HepG2 (cell line): ENCODE data around the gene FKBP8. TPM values are rescaled to one million over a fixed set of nuclear protein-coding genes. Genes with fewer than 3 reads are reported as not detected.
"Not testable (repeated sequence)": the region's sequence is repeated elsewhere in the genome, so short reads cannot be mapped to it uniquely, and the experiment has no call there.

Experiments used
- ATAC-seq: fragments of 200-7000 bp; cut with Tn5 transposase; 3 replicates; pipeline ENCODE4 v1.9.1; 2020; ENCODE audit warnings: mild to moderate bottlenecking, moderate library complexity
- BruUV-seq: library from RNA; stranded (reverse); fragments of 400-500 nt; replicated peaks from 2 replicates; lab custom pipeline; 2021; lab: Mats Ljungman, UMichigan
- CTCF ChIA-PET: fragments of 300-600 bp; formaldehyde crosslinking; extraction: SDS; loops from one replicate; lab custom pipeline; 2021; ENCODE audit warnings: low total read pairs, inconsistent platforms, low intra/inter-chr PET ratio; lab: Yijun Ruan, JAX
- POLR2A ChIA-PET: fragments of 350-600 bp; sonication (Branson Sonifier 250); formaldehyde crosslinking; loops from one replicate; lab custom pipeline; 2020; ENCODE audit warnings: antibody characterized with exemption, inconsistent platforms; lab: Yijun Ruan, JAX
- DNase-seq: peaks from one replicate; pipeline ENCODE4 v3.0.0-alpha.2; 2015; ENCODE audit warnings: low spot score
- FAIRE-seq: peaks from 3 replicates; lab custom pipeline; 2011; peaks lifted over from hg19 to GRCh38; lab: Jason Lieb, UNC
- H2AFZ ChIP-seq: one replicate; pipeline ENCODE4 v1.6.1; 2011; ENCODE audit warnings: low read length, inconsistent platforms
- H3K27ac ChIP-seq: fragments of 300-600 bp; 3 replicates; pipeline ENCODE4 v1.8.0; 2011; ENCODE audit warnings: mixed run types, mild to moderate bottlenecking, mixed read lengths, low read length, inconsistent platforms; ENCODE audit not compliant: insufficient read depth; ENCODE audit errors: extremely low read length
- H3K27me3 ChIP-seq, 2 experiments: fragments of 200-600 bp in 1 of 2; 2 replicates in 1 of 2; 3 replicates in 1 of 2; pipeline versions ENCODE4 v1.6.0 to v1.8.0; 2011; ENCODE audit warnings: low read length in 2 of 2, mild to moderate bottlenecking in 2 of 2, moderate library complexity in 2 of 2, inconsistent platforms in 1 of 2; ENCODE audit not compliant: insufficient read depth in 2 of 2, control insufficient read depth in 1 of 2
- H3K36me3 ChIP-seq, 2 experiments: fragments of 200-600 bp in 1 of 2; replicated peaks in 1 of 2; 2 replicates in 1 of 2; 3 replicates in 1 of 2; pipeline versions ENCODE4 v1.5.1 to v1.8.0; 2011; ENCODE audit warnings: low read length in 2 of 2, inconsistent platforms in 1 of 2; ENCODE audit not compliant: insufficient read depth in 2 of 2, control insufficient read depth in 1 of 2
- H3K4me1 ChIP-seq: 2 replicates; pipeline ENCODE4 v1.5.1; 2012; ENCODE audit warnings: low read length, inconsistent platforms; ENCODE audit not compliant: insufficient read depth
- H3K4me2 ChIP-seq: 2 replicates; pipeline ENCODE4 v1.6.0; 2011; ENCODE audit warnings: low read depth, low read length, inconsistent platforms
- H3K4me3 ChIP-seq, 3 experiments: fragments of 200-600 bp in 1 of 3; sonication (generic), shearing (Covaris generic) in 1 of 3; replicated peaks in 1 of 3; 2 replicates each; pipeline ENCODE4 v1.5.1; 2011 to 2016; ENCODE audit warnings: low read length in 3 of 3, inconsistent platforms in 2 of 3, low read depth in 2 of 3, mild to moderate bottlenecking in 2 of 3, control low read depth in 1 of 3, mixed read lengths in 1 of 3; ENCODE audit not compliant: insufficient read depth in 1 of 3
- H3K79me2 ChIP-seq: one replicate; pipeline ENCODE4 v1.6.1; 2011; ENCODE audit warnings: low read length, inconsistent platforms; ENCODE audit not compliant: insufficient read depth
- H3K9ac ChIP-seq: 2 replicates; pipeline ENCODE4 v1.6.0; 2011; ENCODE audit warnings: mild to moderate bottlenecking, low read depth, low read length, inconsistent platforms; ENCODE audit not compliant: insufficient read depth
- H3K9me3 ChIP-seq: 2 replicates; pipeline ENCODE4 v1.5.1; 2012; ENCODE audit warnings: mild to moderate bottlenecking, low read length
- H4K20me1 ChIP-seq: 2 replicates; pipeline ENCODE4 v1.6.0; 2011; ENCODE audit warnings: inconsistent platforms, mild to moderate bottlenecking, low read length, moderate library complexity; ENCODE audit not compliant: insufficient read depth
- AGO2 ChIP-seq: fragments of 200-400 bp; formaldehyde crosslinking; optimal IDR thresholded peaks from 2 replicates; pipeline ENCODE3; 2017; ENCODE audit warnings: mild to moderate bottlenecking, low read depth, low read length, moderate library complexity
- ATF2 ChIP-seq: sonication (generic); formaldehyde crosslinking; IDR thresholded peaks from 2 replicates; pipeline ENCODE4 v1.4.0; 2020; ENCODE audit warnings: missing genetic modification reagents
- EP300 ChIP-seq, 3 experiments: sonication (generic) in 1 of 3; formaldehyde crosslinking in 1 of 3; IDR thresholded peaks; 2 replicates each; pipeline versions ENCODE4 v1.5.1 to v1.6.1; 2011 to 2020; ENCODE audit warnings: low read depth in 2 of 3, low read length in 2 of 3, borderline replicate concordance in 1 of 3, improper control_type of control experiment in 1 of 3, mild to moderate bottlenecking in 1 of 3, missing genetic modification reagents in 1 of 3, moderate library complexity in 1 of 3
- MLLT10 ChIP-seq: sonication (generic); formaldehyde crosslinking; IDR thresholded peaks from 2 replicates; pipeline ENCODE4 v1.4.0; 2020; ENCODE audit warnings: missing genetic modification reagents
- POLR2A ChIP-seq, 2 experiments: IDR thresholded peaks; 2 replicates each; pipeline ENCODE4 v1.6.1; 2011; ENCODE audit warnings: low read depth in 2 of 2, low read length in 2 of 2, mild to moderate bottlenecking in 1 of 2, moderate library complexity in 1 of 2; ENCODE audit not compliant: insufficient read depth in 1 of 2
- POLR2G ChIP-seq: fragments of 200-400 bp; formaldehyde crosslinking; IDR thresholded peaks from 2 replicates; pipeline ENCODE4 v1.6.1; 2018; ENCODE audit warnings: mild to moderate bottlenecking, low read depth, low read length, moderate library complexity
- RBFOX2 ChIP-seq: fragments of 200-400 bp; formaldehyde crosslinking; IDR thresholded peaks from 2 replicates; pipeline ENCODE4 v1.6.1; 2017; ENCODE audit warnings: low read depth, mild to moderate bottlenecking, low read length
- SSRP1 ChIP-seq: IDR thresholded peaks from 2 replicates; pipeline ENCODE4 v1.6.1; 2016; ENCODE audit warnings: control low read depth
- STAG1 ChIP-seq: sonication (generic); formaldehyde crosslinking; IDR thresholded peaks from 2 replicates; pipeline ENCODE4 v1.4.0; 2020; ENCODE audit warnings: missing genetic modification reagents
- ZBTB33 ChIP-seq: sonication (generic); formaldehyde crosslinking; IDR thresholded peaks from 2 replicates; pipeline ENCODE4 v1.4.0; 2020; ENCODE audit warnings: missing genetic modification reagents
- ZNF180 ChIP-seq: sonication (generic); formaldehyde crosslinking; IDR thresholded peaks from 2 replicates; pipeline ENCODE4 v1.4.0; 2020; ENCODE audit warnings: low read depth, missing genetic modification reagents, borderline replicate concordance
- ZNF263 ChIP-seq: sonication (generic); formaldehyde crosslinking; IDR thresholded peaks from 2 replicates; pipeline ENCODE4 v1.4.0; 2020; ENCODE audit warnings: missing genetic modification reagents
- ZNF383 ChIP-seq: sonication (generic); formaldehyde crosslinking; IDR thresholded peaks from 2 replicates; pipeline ENCODE4 v1.4.0; 2020; ENCODE audit warnings: missing genetic modification reagents, mild to moderate bottlenecking, borderline replicate concordance
- ZNF530 ChIP-seq: sonication (generic); formaldehyde crosslinking; IDR thresholded peaks from 2 replicates; pipeline ENCODE4 v1.5.0; 2020; ENCODE audit warnings: low read depth, mild to moderate bottlenecking, missing genetic modification reagents
- WGBS: methylation state at CpG from one replicate; pipeline ENCODE4 v1.1.6; 2017; ENCODE audit warnings: low lambda C conversion rate; 5-methylcytosine and 5-hydroxymethylcytosine counted together
- in situ Hi-C: cut with HindIII; loops from 2 replicates; pipeline ENCODE4 v1.10.0; 2017; ENCODE audit warnings: low pct_unique_long_range_greater_than_20kb; ENCODE audit not compliant: extremely low pct_ligation_motif_present
- intact Hi-C: fragments of 100-400 bp; cut with micrococcal nuclease; formaldehyde crosslinking; loops from one replicate; pipeline ENCODE4 v1.10.0; 2022; ENCODE audit not compliant: unreplicated experiment
- polyA plus RNA-seq, 8 experiments: library from polyadenylated mRNA; depleted of rRNA in 3 of 8; stranded (reverse) in 7 of 8; unstranded in 1 of 8; fragments of >200 nt; fragmentation: Illumina TruSeq in 4 of 8; extraction: Trizol in 4 of 8; gene quantifications; 2 replicates each; pipeline versions ENCODE4 v1.2.1 to v1.2.3, GENCODE V29; 2011 to 2016; ENCODE audit warnings: low read depth in 4 of 8, missing spikeins in 1 of 8, mixed read lengths in 1 of 8; ENCODE audit not compliant: insufficient read depth in 1 of 8
- total RNA-seq, 5 experiments: library from RNA; depleted of rRNA; stranded (reverse); fragments of >200 nt; fragmentation: Illumina TruSeq; extraction: Trizol; gene quantifications; 2 replicates each; pipeline ENCODE4 v1.2.3, GENCODE V29; 2016; ENCODE audit warnings: low read depth in 1 of 5

Gene FKBP8
- total and polyA plus RNA-seq, 2 of the 13 experiments (the other 11 are each of a cell fraction or from before 2014, with no cell fraction given) = 81.7 to 93.9 TPM

GRCh38 chr19:18592732-18593131 is 49.4 kb upstream of the FKBP8 start:
- H3K9ac ChIP-seq, H3K27ac ChIP-seq, H3K79me2 ChIP-seq, BruUV-seq, POLR2A ChIA-PET, CTCF ChIA-PET, FAIRE-seq, ATAC-seq, H3K9me3 ChIP-seq, intact Hi-C loops, H3K4me3 ChIP-seq, H4K20me1 ChIP-seq, DNase-seq, H3K4me2 ChIP-seq, H3K27me3 ChIP-seq, H2AFZ ChIP-seq: not testable (repeated sequence)
- Histone ChIP-seq H3K4me1 (peaks cover 16% of the 10 kb centered on the region), H3K36me3 (peaks cover 4 to 28% of the 10 kb centered on the region in 2 experiments; a peak in 4 of 5 replicates)
- peak; percentile 92 for TF ChIP-seq ZBTB33 (CRISPR knock-in tag)
- peak; percentile 90 for TF ChIP-seq ZNF263 (CRISPR knock-in tag)
- in situ Hi-C loops = loop anchor here (5.0 kb wide), 1 partner anchor 85 kb away; no protein-coding TSS in a partner anchor
- WGBS = 97% methylated on average over 5 of the region's 5 CpGs

- no TSS peak for BruUV-seq
- H3K27me3 ChIP-seq = no peaks in the 10 kb centered on the region
- H3K9ac ChIP-seq = no peak overlapping the region
- H2AFZ ChIP-seq = no peak overlapping the region
- no peak overlapping the region for H3K4me3 ChIP-seq
- no peak for DNase-seq
- H4K20me1 ChIP-seq = 0 out of 2 replicates have a peak, but pooled peaks cover 2% of the 10 kb centered on the region
- intact Hi-C loops = no loop called here
- H3K36me3 ChIP-seq = peaks cover 3 to 25% of the 10 kb centered on the region in 2 experiments; a peak in 4 of 5 replicates
- H3K4me2 ChIP-seq = no peak overlapping the region
- no peak for ATAC-seq
- POLR2A ChIA-PET = interaction anchor here (1.9 kb wide), 1 partner anchor 20 kb away, joined by 6 read pairs; the partner anchor contains the start of gene UBA52
- H3K4me1 ChIP-seq = peaks cover 21% of the 10 kb centered on the region
- no peak overlapping the region for H3K27ac ChIP-seq
- H3K79me2 ChIP-seq = no peaks in the 10 kb centered on the region
- CTCF ChIA-PET = no interaction called here
- TF ChIP-seq EP300 (IDR thresholded peaks at IDR 0.05; ENCODE audit: low read depth in 2 of 2, low read length in 2 of 2) = no peak
- TF ChIP-seq EP300 (CRISPR knock-in tag; IDR thresholded peaks at IDR 0.05; ENCODE audit: borderline replicate concordance) = no peak
- TF ChIP-seq ZNF383 (CRISPR knock-in tag) = no peak
- TF ChIP-seq ZNF180 (CRISPR knock-in tag) = no peak
- TF ChIP-seq SSRP1 (CRISPR knock-in tag) = peak; percentile 70; the same call in 1 of the 2 replicates
- TF ChIP-seq RBFOX2 = 0 out of 2 replicates have a peak, but pooled peaks have one; percentile 36
- no peak for TF ChIP-seq STAG1
- TF ChIP-seq POLR2G = peak; percentile 20; the same call in 1 of the 2 replicates
- no peak for TF ChIP-seq MLLT10 (CRISPR knock-in tag)
- no peak for TF ChIP-seq ATF2
- TF ChIP-seq POLR2A (IDR thresholded peaks at IDR 0.05; ENCODE audit: insufficient read depth in 1 of 2, low read depth in 2 of 2, low read length in 2 of 2) = peak in 1 of 2 experiments; percentile 51; a peak in 1 of 4 replicates
- no peak for TF ChIP-seq ZNF530 (CRISPR knock-in tag)
- TF ChIP-seq AGO2 = peak; percentile 75
- no peak for FAIRE-seq
- 98% methylated on average over 17 of the region's 22 CpGs for WGBS
- in situ Hi-C loops = loop anchor here (5.0 kb wide), 1 partner anchor 85 kb away; no protein-coding TSS in a partner anchor
- no peaks in the 10 kb centered on the region for H3K9me3 ChIP-seq
Observed at GRCh38 chr19:18591735-18592385, 48.5 kb upstream of the FKBP8 start.
